ENCODE data around the gene ANGEL2.

DNA sequence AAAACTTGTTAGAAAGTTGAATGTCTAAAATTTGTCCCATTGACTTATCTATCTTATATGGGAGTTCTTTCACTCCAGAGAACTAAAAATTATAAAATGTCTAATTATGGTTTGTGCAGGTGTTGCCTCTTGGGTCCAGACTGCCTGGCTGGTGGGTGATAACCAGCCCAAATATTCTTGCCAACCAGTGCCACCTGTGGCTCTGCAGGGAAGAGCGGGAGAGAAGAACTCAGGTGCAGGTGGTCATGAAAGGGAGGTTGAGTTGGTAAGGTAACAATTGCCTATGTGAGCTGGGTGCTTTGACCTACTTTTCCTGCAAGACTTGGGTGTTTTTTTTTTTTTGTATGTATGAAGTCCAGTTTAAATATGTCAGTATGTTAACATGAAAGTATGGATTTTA, 45.6 kb upstream of the ANGEL2 start:
- TF ChIP-seq CTCF (IDR thresholded peaks at IDR 0.05) = no peak
- TF ChIP-seq POLR2A (IDR thresholded peaks at IDR 0.05) = no peak

Measured in adrenal gland (tissue), 5 donors.